CD4-positive, alpha-beta T cell treated with Interleukin-10 for 1 hour (primary cell): ENCODE data around the gene SPTBN1.

Source experiments
- DNase-seq: peaks from one replicate; pipeline ENCODE4 v3.0.0-alpha.2; 2020

The SPTBN1 gene

DNA sequence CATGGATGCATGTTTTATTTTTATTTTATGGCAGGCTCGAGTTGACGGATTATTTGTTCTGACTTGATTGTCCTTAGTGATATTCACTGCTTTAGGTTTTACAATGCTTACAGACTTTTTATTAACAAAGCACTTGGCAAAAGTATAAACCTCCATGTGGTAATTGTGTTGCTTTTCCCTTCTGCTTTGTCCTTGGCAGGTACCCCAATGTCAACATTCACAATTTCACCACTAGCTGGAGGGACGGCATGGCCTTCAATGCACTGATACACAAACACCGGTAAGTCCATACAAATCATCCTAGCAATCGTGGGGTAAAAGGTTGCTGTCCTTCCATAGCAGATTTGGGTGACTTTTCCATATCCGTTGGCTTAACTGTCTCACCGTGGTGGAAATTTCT is 161.3 kb downstream of the SPTBN1 start:
- no peak for DNase-seq

DNA sequence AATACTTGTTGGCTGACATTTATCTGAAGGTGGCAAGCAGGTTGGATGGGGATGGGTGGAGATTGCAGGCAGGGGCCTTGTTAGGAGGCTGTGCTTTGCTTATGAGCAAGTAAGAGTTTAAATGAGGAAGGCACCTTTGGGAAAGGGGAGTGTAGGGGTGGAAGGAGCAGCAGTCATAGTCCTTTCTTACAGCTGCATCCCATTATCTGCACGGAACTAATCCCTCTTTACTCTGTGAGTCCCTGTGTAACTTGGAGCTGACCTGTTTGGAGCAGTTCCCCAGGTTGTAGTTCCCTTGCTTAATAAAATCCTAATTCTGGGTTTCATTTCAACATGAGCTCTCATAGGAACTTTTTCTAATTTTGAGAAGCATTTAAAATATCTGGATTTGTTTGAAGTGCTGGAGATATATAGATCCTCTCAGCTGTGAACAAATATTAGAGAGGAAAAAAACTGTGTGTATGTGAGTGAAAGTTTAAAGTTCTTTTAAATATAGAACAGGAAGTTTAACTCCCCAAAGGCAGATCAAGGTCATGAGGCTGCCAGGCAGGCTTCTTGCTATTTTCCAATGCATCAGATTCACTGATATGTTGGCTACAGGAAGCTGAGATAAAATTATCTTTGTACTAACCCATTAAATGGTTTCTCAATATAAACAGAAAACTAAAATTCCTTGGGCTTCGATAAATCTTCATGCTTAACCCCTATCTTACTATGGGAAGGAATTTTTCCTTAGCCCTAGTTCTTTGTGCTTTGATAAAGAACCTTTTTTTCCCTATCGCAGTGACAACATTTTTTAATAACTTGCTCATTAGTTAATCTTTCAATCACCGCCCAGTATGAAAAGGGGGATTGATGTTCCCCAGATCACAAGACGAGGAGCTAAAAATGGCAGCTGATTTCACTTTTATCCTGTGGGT is 162.8 kb downstream of the SPTBN1 start:
- no peak for DNase-seq

DNA sequence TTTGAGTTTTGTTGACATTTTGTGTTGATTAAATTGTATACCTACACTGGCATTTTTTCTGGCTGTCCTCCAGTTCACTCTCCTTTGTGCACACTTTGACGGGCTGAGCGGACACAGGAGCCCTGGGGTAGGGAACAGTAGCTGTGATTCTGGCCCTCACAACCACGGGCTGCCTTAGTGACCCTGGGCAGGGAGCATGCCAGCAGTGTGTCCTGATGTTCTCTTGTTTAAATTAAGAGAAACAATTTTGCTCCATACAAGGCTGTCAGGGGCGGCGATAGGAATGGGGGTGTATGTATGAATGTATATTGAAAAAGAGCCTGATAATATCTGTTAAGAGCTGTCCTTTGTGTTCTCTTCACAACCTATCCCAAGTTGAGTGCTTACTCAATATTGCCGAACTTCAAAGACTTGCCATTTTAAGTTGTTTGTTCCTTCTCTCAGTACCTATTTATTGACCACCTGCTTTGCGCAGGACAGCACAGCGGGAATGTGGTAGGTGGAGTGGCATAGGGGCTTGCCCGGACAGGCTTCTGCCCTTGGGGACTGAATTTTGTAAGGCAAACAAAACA is 163.6 kb downstream of the SPTBN1 start:
- DNase-seq, result no peak

DNA sequence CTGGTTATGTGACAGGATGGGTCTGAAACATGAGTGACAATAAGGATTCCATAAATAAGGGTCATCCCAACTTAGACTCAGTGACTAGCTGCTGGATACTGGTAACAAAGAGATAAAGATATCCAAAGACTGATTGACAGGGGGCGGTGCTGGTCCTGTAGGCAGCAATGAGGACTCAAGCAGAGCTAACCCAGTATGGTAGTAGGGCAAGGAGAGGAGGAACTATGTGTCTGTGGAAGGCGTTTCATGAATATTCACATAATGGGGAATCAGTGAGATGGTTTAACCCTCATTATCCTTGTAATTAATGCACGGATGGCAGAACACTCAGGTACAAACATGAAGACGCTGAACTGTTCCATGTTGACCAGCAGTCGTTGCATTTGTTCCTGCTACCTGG is 164.8 kb downstream of the SPTBN1 start:
- DNase-seq, result no peak

DNA sequence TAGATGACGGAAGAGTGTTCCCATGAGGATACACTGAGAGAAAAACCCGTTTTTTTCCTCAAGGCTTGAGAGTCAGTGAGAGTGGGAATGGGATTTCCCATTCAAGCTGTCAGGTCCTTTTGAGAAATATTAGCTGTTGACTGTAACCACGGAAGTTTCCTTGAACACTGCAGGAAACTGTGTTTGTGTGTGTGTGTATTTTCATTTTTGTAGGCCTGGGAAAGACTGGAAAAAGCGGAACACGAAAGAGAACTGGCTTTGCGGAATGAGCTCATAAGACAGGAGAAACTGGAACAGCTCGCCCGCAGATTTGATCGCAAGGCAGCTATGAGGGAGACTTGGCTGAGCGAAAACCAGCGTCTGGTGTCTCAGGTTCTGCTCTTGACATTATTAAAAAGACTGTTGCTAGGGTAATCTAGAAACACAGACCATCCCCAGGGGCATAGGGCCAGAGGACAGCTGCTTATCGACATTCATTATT is 168.5 kb downstream of the SPTBN1 start:
- DNase-seq, result no peak

DNA sequence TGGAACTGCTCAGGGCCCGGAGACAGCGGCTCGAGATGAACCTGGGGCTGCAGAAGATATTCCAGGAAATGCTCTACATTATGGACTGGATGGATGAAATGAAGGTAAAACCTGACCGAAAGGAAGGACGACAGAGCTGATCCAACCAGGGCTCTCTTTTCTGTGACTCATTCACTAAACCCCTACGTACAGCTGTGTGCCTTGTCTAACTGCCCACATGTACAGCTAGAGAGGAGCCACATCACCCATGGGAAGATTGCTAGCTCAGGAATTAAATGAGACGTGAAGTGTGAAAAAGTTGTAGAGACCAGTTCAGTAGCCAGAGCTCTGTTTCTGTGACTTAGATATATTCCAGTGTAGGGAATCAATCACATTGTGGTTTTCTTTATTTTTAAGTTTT is 170.0 kb downstream of the SPTBN1 start:
- DNase-seq, result no peak

DNA sequence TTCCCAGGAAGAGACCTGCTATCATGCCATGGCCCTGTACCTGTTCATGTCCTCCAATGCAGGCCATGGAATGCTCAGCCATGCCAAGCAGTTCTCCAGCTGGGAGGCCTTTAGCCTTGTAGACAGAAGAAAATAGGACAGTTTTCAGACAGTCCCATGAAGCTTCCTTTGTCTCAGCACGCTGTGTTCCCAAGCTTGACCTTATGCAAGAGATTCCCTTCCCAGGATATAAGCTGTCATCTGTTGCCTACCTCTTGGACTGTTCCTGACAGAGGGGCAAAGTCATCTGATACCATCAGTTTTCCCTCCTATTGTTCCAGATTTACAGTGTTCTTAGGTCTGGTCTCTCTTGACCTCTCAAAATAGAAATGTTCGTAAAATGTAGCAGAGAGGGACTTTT is 170.8 kb downstream of the SPTBN1 start:
- DNase-seq, result no peak

DNA sequence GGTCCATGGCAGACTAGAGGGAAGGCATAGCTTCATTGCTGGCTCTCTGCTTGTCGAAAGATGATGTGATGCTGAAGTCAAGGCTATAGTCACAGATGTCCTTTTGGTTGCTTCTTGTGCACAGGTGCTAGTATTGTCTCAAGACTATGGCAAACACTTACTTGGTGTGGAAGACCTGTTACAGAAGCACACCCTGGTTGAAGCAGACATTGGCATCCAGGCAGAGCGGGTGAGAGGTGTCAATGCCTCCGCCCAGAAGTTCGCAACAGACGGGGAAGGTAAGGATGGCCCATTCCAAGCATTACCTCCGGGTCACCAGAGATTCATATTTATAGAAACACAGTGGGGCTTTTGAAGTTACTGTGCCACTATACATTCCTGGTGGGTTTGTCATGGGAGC is 171.8 kb downstream of the SPTBN1 start:
- DNase-seq, result no peak

DNA sequence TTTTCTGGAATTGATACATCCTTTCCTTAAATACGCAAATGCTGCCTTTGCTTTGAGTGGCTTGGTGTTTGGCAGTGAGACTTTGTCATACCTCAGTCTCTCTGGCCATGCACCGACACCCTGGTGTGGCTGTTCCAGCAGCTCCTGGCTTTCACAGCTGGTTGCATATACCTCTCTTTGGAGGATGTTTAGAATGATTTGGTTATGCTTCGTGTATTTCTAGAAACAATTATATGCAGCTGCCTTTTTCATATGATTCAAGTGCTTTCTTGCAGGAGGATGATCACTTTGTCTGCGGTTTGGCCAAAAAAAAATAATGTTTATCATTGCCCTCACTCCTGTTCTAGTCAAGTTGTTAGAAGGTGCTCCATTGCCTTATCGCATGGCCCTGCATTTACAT is 172.3 kb downstream of the SPTBN1 start:
- no peak for DNase-seq

DNA sequence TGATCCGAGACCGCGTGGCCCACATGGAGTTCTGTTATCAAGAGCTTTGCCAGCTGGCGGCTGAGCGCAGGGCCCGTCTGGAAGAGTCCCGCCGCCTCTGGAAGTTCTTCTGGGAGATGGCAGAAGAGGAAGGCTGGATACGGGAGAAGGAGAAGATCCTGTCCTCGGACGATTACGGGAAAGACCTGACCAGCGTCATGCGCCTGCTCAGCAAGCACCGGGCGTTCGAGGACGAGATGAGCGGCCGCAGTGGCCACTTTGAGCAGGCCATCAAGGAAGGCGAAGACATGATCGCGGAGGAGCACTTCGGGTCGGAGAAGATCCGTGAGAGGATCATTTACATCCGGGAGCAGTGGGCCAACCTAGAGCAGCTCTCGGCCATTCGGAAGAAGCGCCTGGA is 172.8 kb downstream of the SPTBN1 start:
- DNase-seq, result no peak

DNA sequence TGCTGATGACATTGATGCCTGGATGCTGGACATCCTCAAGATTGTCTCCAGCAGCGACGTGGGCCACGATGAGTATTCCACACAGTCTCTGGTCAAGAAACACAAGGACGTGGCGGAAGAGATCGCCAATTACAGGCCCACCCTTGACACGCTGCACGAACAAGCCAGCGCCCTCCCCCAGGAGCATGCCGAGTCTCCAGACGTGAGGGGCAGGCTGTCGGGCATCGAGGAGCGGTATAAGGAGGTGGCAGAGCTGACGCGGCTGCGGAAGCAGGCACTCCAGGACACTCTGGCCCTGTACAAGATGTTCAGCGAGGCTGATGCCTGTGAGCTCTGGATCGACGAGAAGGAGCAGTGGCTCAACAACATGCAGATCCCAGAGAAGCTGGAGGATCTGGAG is 173.3 kb downstream of the SPTBN1 start:
- DNase-seq, result no peak

DNA sequence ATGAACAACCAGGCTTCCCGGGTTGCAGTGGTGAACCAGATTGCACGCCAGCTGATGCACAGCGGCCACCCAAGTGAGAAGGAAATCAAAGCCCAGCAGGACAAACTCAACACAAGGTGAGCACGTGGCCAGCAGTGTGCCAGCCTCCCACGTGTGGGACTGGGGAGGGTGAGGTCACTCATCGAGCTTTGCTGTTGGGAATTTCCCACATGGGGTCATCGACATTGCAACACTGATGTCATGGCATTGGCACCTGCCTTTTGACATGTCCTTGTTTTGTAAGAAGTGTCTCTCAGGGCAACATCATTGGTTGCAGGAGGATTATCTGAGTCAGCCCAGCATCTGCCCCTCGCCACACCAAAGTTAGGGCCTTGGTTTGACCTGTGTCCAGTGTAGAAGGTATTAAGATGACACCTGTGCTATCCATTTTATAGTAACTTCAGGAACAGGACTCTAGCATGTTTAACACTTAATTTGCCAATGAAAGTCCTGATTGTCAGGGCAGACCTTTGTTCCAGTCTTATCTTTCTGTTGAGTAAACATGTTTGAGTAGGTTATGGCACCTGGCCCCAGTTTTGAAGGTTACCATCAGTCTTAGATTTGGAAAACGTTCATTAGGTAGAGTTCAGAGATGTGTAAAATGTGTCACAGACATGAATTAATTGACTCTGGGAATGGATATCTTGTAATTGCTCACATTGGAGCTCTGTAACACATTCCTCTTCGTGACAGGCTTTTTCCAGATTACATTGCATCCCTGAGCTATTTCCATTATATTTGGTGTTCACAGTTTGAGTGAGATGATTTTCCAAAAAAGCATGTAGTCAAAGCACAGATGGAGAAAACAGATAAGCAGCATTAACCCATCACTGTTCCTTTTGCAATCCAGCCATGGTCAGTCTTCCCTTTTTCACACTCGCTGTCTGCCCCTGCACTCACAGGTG is 174.1 kb downstream of the SPTBN1 start:
- no peak for DNase-seq

DNA sequence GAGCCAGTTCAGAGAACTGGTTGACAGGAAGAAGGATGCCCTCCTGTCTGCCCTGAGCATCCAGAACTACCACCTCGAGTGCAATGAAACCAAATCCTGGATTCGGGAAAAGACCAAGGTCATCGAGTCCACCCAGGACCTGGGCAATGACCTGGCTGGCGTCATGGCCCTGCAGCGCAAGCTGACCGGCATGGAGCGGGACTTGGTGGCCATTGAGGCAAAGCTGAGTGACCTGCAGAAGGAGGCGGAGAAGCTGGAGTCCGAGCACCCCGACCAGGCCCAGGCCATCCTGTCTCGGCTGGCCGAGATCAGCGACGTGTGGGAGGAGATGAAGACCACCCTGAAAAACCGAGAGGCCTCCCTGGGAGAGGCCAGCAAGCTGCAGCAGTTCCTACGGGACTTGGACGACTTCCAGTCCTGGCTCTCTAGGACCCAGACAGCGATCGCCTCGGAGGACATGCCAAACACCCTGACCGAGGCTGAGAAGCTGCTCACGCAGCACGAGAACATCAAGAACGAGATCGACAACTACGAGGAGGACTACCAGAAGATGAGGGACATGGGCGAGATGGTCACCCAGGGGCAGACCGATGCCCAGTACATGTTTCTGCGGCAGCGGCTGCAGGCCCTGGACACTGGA is 174.9 kb downstream of the SPTBN1 start:
- no peak for DNase-seq

DNA sequence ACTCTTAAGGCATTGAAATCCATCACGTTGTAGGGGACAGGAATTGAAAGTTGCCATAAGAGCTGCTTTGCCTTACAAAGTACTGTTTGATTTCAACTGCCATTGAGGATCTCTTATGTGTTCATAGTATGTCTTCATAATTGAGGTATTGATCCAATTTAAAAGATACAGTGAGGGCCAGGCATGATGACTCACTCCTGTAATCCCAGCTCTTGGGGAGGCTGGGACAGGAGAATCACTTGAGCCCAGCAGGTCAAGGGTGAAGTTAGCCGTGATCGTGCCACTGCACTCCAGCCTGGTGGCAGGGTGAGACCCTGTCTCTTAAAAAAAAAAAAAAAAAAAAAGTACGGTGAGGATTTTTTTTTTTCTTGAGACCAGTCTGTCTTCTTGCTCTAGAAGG is 175.6 kb downstream of the SPTBN1 start:
- no peak for DNase-seq

DNA sequence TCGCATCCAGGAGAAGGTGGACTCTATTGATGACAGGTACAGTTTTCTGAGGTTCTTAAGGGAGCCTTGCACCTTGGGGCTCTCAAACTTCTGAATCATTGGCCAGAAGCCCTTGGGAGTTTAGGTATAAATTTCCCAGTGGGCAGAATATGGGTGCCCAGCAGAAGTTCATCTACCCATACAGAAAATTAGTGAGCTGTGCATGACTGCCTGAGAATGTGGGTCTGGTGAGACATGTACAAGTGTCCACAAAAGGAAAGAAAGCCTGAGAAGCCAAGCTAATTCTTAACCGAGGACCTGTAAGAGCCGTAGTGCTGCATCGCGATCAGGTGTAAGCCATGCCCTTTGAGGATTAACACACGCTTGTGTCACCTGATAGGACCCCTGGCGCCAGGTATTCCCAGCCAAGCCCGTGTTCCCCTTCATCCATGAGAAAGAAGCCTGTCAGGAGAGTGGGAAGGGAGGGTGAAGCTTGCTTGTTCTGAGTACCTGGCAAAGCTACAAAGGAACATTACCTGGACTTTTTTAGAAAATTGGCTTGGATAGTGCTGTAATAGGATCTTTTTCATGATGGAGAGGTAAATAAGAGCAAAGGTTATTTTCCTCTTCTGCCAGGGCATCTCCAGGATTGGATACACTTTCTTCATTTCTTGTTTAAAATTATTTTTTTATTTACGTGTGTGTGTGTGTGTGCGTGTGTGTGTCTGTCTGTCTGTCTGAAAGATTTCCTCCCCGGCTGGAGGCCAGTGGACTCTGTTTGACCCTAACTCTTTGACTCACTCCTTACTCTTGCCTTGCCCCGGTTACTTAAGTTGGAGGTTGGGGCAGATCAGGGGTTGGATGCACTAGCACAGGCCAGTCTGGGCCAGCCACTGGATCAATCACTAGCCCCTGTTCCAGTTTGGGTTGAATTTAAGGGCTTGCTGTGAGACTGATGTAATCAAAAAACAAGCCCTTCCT is 176.9 kb downstream of the SPTBN1 start:
- DNase-seq, result no peak

DNA sequence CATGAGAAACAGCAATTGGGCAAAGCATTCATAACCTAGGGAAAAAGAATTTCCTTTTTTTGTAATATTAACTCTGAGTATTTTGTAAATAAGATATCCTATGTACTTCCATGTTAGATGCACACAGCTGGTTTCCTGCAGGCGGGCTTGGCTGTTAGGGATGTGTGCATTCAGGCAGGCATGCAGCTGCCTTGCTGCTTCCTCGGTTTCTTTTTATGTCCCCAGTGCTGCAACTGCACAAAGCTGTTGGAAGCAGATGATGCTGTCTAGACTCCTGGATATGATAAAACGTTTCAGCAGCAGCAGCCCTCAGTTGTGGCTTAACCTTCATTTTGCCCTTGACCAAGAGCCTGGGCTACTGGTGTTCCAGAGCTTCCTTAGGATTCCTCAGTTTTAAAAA is 177.9 kb downstream of the SPTBN1 start:
- no peak for DNase-seq

DNA sequence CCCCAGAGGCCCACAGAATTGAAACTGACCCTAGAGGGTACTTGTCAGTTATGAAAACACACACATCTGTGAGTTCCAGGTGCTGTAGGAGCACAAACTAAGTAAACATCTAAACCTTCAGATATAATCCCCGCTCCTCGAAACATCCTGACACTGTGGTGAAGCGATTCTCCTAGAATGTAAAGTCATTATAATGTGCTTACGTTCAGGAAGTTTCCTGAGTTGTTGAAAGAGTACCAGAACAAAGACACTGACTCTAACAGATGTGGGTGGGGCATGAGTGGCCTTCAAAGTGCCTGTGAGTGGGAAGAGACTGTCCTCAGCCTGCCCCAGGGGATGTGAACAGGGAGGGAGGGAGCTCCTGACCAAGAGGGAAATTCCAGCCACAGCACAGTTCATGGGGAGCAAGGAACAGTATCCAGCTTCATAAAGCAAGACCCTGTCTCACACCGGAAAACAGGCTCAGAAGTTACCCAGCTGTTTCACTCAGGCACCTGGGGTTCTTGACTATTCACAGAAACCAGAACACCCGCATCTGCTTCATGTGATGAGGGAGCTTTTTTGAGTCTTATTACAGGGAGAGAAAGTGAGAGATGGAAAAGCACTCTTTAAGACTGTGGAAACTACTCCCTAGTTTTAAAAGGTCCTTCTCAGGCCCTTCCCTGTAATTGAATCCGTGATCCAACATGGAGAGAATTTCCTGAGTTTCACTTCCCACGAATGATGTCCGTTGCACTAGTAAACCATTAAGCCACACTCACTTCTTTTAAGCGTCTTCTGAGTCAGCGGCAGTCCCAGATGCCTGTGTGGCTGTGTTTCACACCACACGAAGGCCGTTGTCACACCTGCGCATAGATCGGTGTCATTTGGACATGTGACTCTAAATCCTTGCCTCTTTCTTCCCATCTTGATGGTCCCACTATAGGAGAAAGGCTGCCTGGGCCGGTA is 178.7 kb downstream of the SPTBN1 start:
- DNase-seq, result peak; percentile 16

DNA sequence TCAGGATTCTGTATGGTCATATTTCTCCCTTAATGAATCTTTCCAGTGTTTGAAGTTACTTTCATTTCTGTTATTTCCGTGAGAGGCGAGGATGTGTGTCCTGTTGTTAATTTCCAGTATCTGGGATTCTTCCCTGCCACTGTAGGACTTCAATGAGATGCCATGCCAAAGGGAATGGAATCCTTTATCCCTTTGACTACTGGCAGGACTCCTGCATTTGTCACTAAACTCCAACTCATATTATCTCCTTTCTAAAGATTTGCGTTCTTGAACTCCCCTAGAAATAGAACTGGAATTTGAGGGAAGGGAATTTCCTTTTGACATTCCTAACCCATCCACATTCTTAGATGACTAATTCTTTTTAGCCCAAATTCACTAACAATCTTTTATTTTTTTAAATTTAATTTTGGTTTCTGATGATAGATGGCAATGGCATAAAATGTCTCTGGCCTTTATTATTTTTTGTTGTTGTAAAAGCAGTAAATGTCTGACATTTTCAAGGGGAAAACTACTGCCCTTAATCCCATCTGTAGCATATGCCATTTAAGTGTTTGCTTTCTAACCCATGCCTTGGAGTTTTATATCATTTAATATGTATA is 179.5 kb downstream of the SPTBN1 start:
- no peak for DNase-seq

DNA sequence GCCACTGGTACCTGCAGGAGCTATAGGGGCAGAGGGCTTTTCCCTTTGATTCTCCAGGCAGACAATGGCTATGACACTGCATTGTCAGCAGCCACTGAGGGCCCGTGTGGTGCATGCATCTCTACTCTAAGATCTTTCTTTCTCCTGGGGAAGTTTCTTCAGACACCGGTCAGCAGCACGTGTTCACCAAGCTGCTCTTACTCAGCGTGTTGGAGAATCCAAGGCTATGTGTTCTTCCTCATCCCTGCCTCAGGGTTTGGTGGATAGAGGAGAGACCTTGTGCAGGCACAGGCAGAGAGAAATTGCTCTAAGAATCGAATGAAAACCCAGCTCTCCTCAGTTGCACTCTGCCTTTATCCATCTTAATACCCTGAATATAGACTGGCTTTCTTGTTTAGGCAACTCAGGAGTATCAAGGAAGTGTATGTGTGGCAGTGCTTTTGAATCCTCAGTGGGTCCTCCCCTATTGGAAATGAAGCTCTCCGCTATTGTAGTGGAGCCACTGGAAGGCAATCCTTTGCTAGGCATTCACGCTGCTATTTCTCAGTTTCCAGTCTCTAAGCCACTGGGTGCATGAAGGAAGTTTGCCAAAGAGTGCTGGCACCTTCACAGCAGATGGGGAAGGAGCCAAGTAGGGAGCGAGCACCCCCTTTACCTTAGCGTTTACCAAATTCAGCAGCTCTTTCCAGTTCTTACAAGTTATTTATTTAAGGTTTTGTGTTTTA is 180.4 kb downstream of the SPTBN1 start:
- DNase-seq, result no peak
